Ectodermal cell (in vitro differentiated cells): Measurements from ENCODE around the gene PRLR.

ENCODE experiments used
- H3K27ac ChIP-seq: 2 replicates; pipeline ENCODE4 v1.7.0; 2013; ENCODE audit warnings: mild to moderate bottlenecking, low read depth, low read length; ENCODE audit not compliant: insufficient read depth, poor library complexity, severe bottlenecking
- H3K27me3 ChIP-seq: 2 replicates; pipeline ENCODE4 v1.7.0; 2013; ENCODE audit warnings: mild to moderate bottlenecking, low read length; ENCODE audit not compliant: insufficient read depth, control insufficient read depth, poor library complexity, severe bottlenecking
- H3K36me3 ChIP-seq: one replicate; pipeline ENCODE4 v1.7.0; 2013; ENCODE audit warnings: low read length; ENCODE audit not compliant: control insufficient read depth, insufficient read depth
- H3K4me1 ChIP-seq: one replicate; pipeline ENCODE4 v1.7.0; 2013; ENCODE audit warnings: low read length; ENCODE audit not compliant: control insufficient read depth, insufficient read depth
- H3K4me3 ChIP-seq: 2 replicates; pipeline ENCODE4 v1.7.0; 2013; ENCODE audit warnings: low read depth, low read length, control low read depth; ENCODE audit not compliant: insufficient read depth
- H3K9me3 ChIP-seq: 2 replicates; pipeline ENCODE4 v1.7.0; 2013; ENCODE audit warnings: mild to moderate bottlenecking, low read length, moderate library complexity; ENCODE audit not compliant: control insufficient read depth
- WGBS, 2 experiments: methylation state at CpG; one replicate each; pipeline ENCODE4 v1.1.7; 2013; ENCODE audit warnings: missing lambda C conversion rate in 2 of 2; 5-methylcytosine and 5-hydroxymethylcytosine counted together

Gene PRLR

GRCh38 chr5:35002459-35002858 lies 227.8 kb downstream of the PRLR start:
- Histone ChIP-seq H3K27me3 (no peaks in the 10 kb centered on the region), H3K36me3 (no peaks in the 10 kb centered on the region), H3K9me3 (no peaks in the 10 kb centered on the region), H3K4me1 (no peaks in the 10 kb centered on the region), H3K4me3 (no peak overlapping the region), H3K27ac (no peak overlapping the region)
- WGBS, 2 experiments, result 92 to 95% methylated on average over 6 of the region's 6 CpGs

GRCh38 chr5:35001842-35002241 lies 228.4 kb downstream of the PRLR start:
- H3K27ac ChIP-seq, result no peak overlapping the region
- WGBS, 2 experiments, result 90 to 97% methylated on average over 2 to 3 of the region's 3 CpGs
- H3K9me3 ChIP-seq, result no peaks in the 10 kb centered on the region
- no peaks in the 10 kb centered on the region for H3K27me3 ChIP-seq
- no peaks in the 10 kb centered on the region for H3K36me3 ChIP-seq
- no peak overlapping the region for H3K4me3 ChIP-seq
- no peaks in the 10 kb centered on the region for H3K4me1 ChIP-seq
